Endothelial cell of umbilical vein (primary cell): ENCODE data around the gene TRPC4AP. TPM values are rescaled to one million over a fixed set of nuclear protein-coding genes. Genes with fewer than 3 reads are reported as not detected.
A peak's percentile ranks its signal among the peaks of the same experiment; 100 is the strongest.

Experiments used
- BruUV-seq: library from RNA; stranded (reverse); fragments of 400-500 nt; replicated peaks from 2 replicates; lab custom pipeline; 2021; lab: Mats Ljungman, UMichigan
- CTCF ChIA-PET: fragments of 300-600, 350-600 bp; sonication (Branson Sonifier 250); formaldehyde crosslinking; loops from one replicate; lab custom pipeline; 2021; ENCODE audit warnings: antibody characterized with exemption, inconsistent platforms; lab: Charles Lee
- POLR2A ChIA-PET: fragments of 300-600, 350-600 bp; sonication (Branson Sonifier 250); formaldehyde crosslinking; loops from one replicate; lab custom pipeline; 2021; ENCODE audit warnings: antibody characterized with exemption, inconsistent platforms; lab: Charles Lee
- DNase-seq: peaks from one replicate; pipeline ENCODE4 v3.0.0-alpha.2; 2011; ENCODE audit warnings: low read depth, low spot score
- FAIRE-seq: peaks from 2 replicates; lab custom pipeline; 2011; peaks lifted over from hg19 to GRCh38; lab: Jason Lieb, UNC
- H2AFZ ChIP-seq: 2 replicates; pipeline ENCODE4 v1.6.0; 2012; ENCODE audit warnings: low read depth, low read length, control low read depth, inconsistent platforms
- H3K27ac ChIP-seq: 2 replicates; pipeline ENCODE4 v1.5.1; 2011; ENCODE audit warnings: low read depth, mild to moderate bottlenecking, control low read depth, low read length, moderate library complexity; ENCODE audit not compliant: insufficient read depth
- H3K27me3 ChIP-seq, 2 experiments: 2 replicates each; pipeline versions ENCODE4 v1.6.0 to v1.6.1; 2011; ENCODE audit warnings: low read length in 2 of 2, mixed read lengths in 1 of 2; ENCODE audit not compliant: control insufficient read depth in 2 of 2, insufficient read depth in 2 of 2
- H3K36me3 ChIP-seq, 2 experiments: 2 replicates in 1 of 2; 3 replicates in 1 of 2; pipeline ENCODE4 v1.5.1; 2011; ENCODE audit warnings: low read length in 2 of 2, mild to moderate bottlenecking in 1 of 2, moderate library complexity in 1 of 2; ENCODE audit not compliant: control insufficient read depth in 2 of 2, insufficient read depth in 2 of 2; ENCODE audit errors: extremely low read depth in 1 of 2
- H3K4me1 ChIP-seq: 3 replicates; pipeline ENCODE4 v1.5.1; 2011; ENCODE audit warnings: mild to moderate bottlenecking, low read length; ENCODE audit not compliant: control insufficient read depth, insufficient read depth; ENCODE audit errors: extremely low read depth
- H3K4me2 ChIP-seq: 2 replicates; pipeline ENCODE4 v1.6.1; 2011; ENCODE audit warnings: low read length, control low read depth, mixed read lengths; ENCODE audit not compliant: insufficient read depth
- H3K4me3 ChIP-seq, 3 experiments: fragments of 200-600 bp in 1 of 3; sonication (generic), shearing (Covaris generic) in 1 of 3; replicated peaks in 1 of 3; 2 replicates each; pipeline ENCODE4 v1.5.1; 2011 to 2016; ENCODE audit warnings: control low read depth in 3 of 3, low read length in 3 of 3, mild to moderate bottlenecking in 2 of 3, inconsistent platforms in 1 of 3, low read depth in 1 of 3, moderate library complexity in 1 of 3; ENCODE audit not compliant: insufficient read depth in 1 of 3
- H3K79me2 ChIP-seq: 2 replicates; pipeline ENCODE4 v1.6.0; 2012; ENCODE audit warnings: low read length, inconsistent platforms; ENCODE audit not compliant: control insufficient read depth, insufficient read depth
- H3K9ac ChIP-seq: replicated peaks from 2 replicates; pipeline ENCODE3; 2011; ENCODE audit warnings: low read length, control low read depth; ENCODE audit not compliant: insufficient read depth; ENCODE audit errors: extremely low read depth
- H3K9me1 ChIP-seq: replicated peaks from 3 replicates; pipeline ENCODE4 v1.6.0; 2011; ENCODE audit warnings: mild to moderate bottlenecking, low read length; ENCODE audit not compliant: control insufficient read depth, insufficient read depth; ENCODE audit errors: extremely low read depth
- H3K9me3 ChIP-seq: replicated peaks from 2 replicates; pipeline ENCODE4 v1.5.1; 2012; ENCODE audit warnings: low read length, inconsistent platforms; ENCODE audit not compliant: control insufficient read depth, insufficient read depth
- H4K20me1 ChIP-seq: replicated peaks from 2 replicates; pipeline ENCODE3; 2011; ENCODE audit warnings: mild to moderate bottlenecking, low read length; ENCODE audit not compliant: control insufficient read depth, insufficient read depth; ENCODE audit errors: extremely low read depth
- EZH2 ChIP-seq: IDR thresholded peaks from 2 replicates; pipeline ENCODE4 v1.6.1; 2012; ENCODE audit warnings: borderline replicate concordance, low read depth, mild to moderate bottlenecking, moderate library complexity, low read length, inconsistent platforms; ENCODE audit not compliant: severe bottlenecking
- FOS ChIP-seq: IDR thresholded peaks from 2 replicates; pipeline ENCODE4 v1.6.1; 2011; ENCODE audit warnings: mild to moderate bottlenecking, low read length, moderate library complexity, borderline replicate concordance; ENCODE audit not compliant: insufficient read depth
- JUN ChIP-seq: IDR thresholded peaks from 2 replicates; pipeline ENCODE4 v1.6.1; 2011; ENCODE audit warnings: borderline replicate concordance, low read depth; ENCODE audit not compliant: insufficient read length, insufficient read depth
- MAX ChIP-seq: IDR thresholded peaks from 2 replicates; pipeline ENCODE4 v1.6.1; 2011; ENCODE audit not compliant: insufficient read depth, insufficient read length
- MYC ChIP-seq: IDR thresholded peaks from one replicate; pipeline ENCODE4 v1.6.1; 2011; ENCODE audit warnings: mild to moderate bottlenecking, low read depth, low read length
- POLR2A ChIP-seq: IDR thresholded peaks from 2 replicates; pipeline ENCODE4 v1.6.1; 2012; ENCODE audit warnings: low read depth, mild to moderate bottlenecking, control low read depth, low read length
- POLR2AphosphoS5 ChIP-seq: IDR thresholded peaks from 2 replicates; pipeline ENCODE4 v1.6.1; 2012; ENCODE audit warnings: low read depth, mild to moderate bottlenecking, control low read depth, low read length, moderate library complexity; ENCODE audit not compliant: insufficient read depth
- dilution Hi-C: fragments of 300-500 bp; cut with MboI; formaldehyde crosslinking; loops from one replicate; pipeline ENCODE4 v1.15.0; 2019; ENCODE audit warnings: low sequenced_read_pairs; ENCODE audit not compliant: extremely low pct_ligation_motif_present
- intact Hi-C: fragments of 100-400 bp; cut with micrococcal nuclease; formaldehyde crosslinking; loops from one replicate; pipeline ENCODE4 v1.10.0; 2022
- polyA plus RNA-seq, 4 experiments: library from polyadenylated mRNA; depleted of rRNA in 3 of 4; stranded (reverse) in 3 of 4; unstranded in 1 of 4; fragments of >200 nt; gene quantifications; 2 replicates each; pipeline versions ENCODE4 v1.2.1 to v1.2.3, GENCODE V29; 2011 to 2012; ENCODE audit warnings: missing spikeins in 1 of 4
- total RNA-seq: library from RNA; stranded (reverse); gene quantifications from 2 replicates; pipeline ENCODE4 v1.2.3, GENCODE V29; 2021

Gene TRPC4AP
- total and polyA plus RNA-seq, 2 donors (not counting 3 experiments of a cell fraction or from before 2014, with no cell fraction given): 89.0 to 103 TPM

- Histone ChIP-seq H3K27me3 (no peaks in the 10 kb centered on the region), H4K20me1 (no peaks in the 10 kb centered on the region), H3K27ac (peak overlapping the region; percentile 78), H3K36me3 (peaks cover 7 to 9% of the 10 kb centered on the region in 2 experiments), H2AFZ (no peak overlapping the region), H3K9me3 (no peaks in the 10 kb centered on the region), H3K4me1 (peaks cover 25% of the 10 kb centered on the region), H3K9ac (no peak overlapping the region), H3K4me2 (peak overlapping the region; percentile 59), H3K79me2 (no peaks in the 10 kb centered on the region), H3K4me3 (no peak overlapping the region), H3K9me1 (no peaks in the 10 kb centered on the region)
- peak; percentile 70 for DNase-seq
- ChIA-PET CTCF (interaction anchor here (1.5 to 2.1 kb wide), 2 partner anchors 18 to 34 kb away, joined by 4 to 47 read pairs; no protein-coding TSS in a partner anchor), POLR2A (no interaction called here)
- FAIRE-seq: peak; percentile 88
- no TSS peak for BruUV-seq
- dilution Hi-C loops (no loop called here), intact Hi-C loops (no loop called here)
- TF ChIP-seq FOS (peak; percentile 65), POLR2AphosphoS5 (peak; percentile 45), JUN (peak; percentile 77), POLR2A (no peak)
Observed at GRCh38 chr20:35129647-35130069, 37.1 kb upstream of the TRPC4AP start.

GRCh38 chr20:35125753-35126152 lies 33.1 kb upstream of the TRPC4AP start:
- no peaks in the 10 kb centered on the region for H3K79me2 ChIP-seq
- H4K20me1 ChIP-seq: no peaks in the 10 kb centered on the region
- ChIA-PET CTCF (interaction anchor here (0.6 to 2.1 kb wide), 6 partner anchors 9 to 138 kb away, joined by 3 to 12 read pairs (median 5); no protein-coding TSS in a partner anchor), POLR2A (no interaction called here)
- dilution Hi-C loops (no loop called here), intact Hi-C loops (no loop called here)
- no peak overlapping the region for H3K4me3 ChIP-seq
- H3K36me3 ChIP-seq: peaks cover 4 to 7% of the 10 kb centered on the region in 2 experiments
- H3K4me2 ChIP-seq: no peak overlapping the region
- DNase-seq (no peak), FAIRE-seq (no peak)
- H2AFZ ChIP-seq: no peak overlapping the region
- H3K27me3 ChIP-seq: no peaks in the 10 kb centered on the region
- no peak overlapping the region for H3K27ac ChIP-seq
- peaks cover 45% of the 10 kb centered on the region for H3K4me1 ChIP-seq
- no TSS peak for BruUV-seq
- no peak overlapping the region for H3K9ac ChIP-seq
- no peak for TF ChIP-seq MYC
- TF ChIP-seq EZH2: no peak
- no peak for TF ChIP-seq JUN
- TF ChIP-seq MAX: no peak
- no peak for TF ChIP-seq FOS
- no peaks in the 10 kb centered on the region for H3K9me1 ChIP-seq
- H3K9me3 ChIP-seq: no peaks in the 10 kb centered on the region
